K562 (cell line): Measurements from ENCODE around the gene PLCB1. TPM values are rescaled to one million over a fixed set of nuclear protein-coding genes. Genes with fewer than 3 reads are reported as not detected.

Experiments used
- ATAC-seq: fragments of 200-7000 bp; cut with Tn5 transposase; 3 replicates; pipeline ENCODE4 v1.9.1; 2020; ENCODE audit warnings: moderate library complexity
- BruUV-seq: library from RNA; stranded (reverse); fragments of 400-500 nt; replicated peaks from 2 replicates; lab custom pipeline; 2021; lab: Mats Ljungman, UMichigan
- CTCF ChIA-PET: fragments of 300-600 bp; formaldehyde crosslinking; extraction: SDS; loops from one replicate; lab custom pipeline; 2021; ENCODE audit warnings: low intra/inter-chr PET ratio; lab: Yijun Ruan, JAX
- POLR2A ChIA-PET: fragments of 300-600, 350-650 bp; sonication (Branson Sonifier 250); formaldehyde crosslinking; extraction: SDS; loops from one replicate; lab custom pipeline; 2021; ENCODE audit warnings: antibody characterized with exemption, inconsistent platforms; lab: Yijun Ruan, JAX
- DNase-seq, 4 experiments: peaks; one replicate each; pipeline versions ENCODE4 v3.0.0 to v3.0.0-alpha.2; 2011 to 2018; ENCODE audit warnings: low spot score in 3 of 4, mixed read lengths in 3 of 4; ENCODE audit errors: extremely low read depth in 1 of 4
- FAIRE-seq: peaks from 2 replicates; lab custom pipeline; 2011; peaks lifted over from hg19 to GRCh38; lab: Jason Lieb, UNC
- H2AFZ ChIP-seq: 2 replicates; pipeline ENCODE4 v1.6.0; 2011; ENCODE audit warnings: low read depth, low read length, control low read depth, inconsistent platforms
- H3K27ac ChIP-seq: fragments of 200-600 bp; 3 replicates; pipeline ENCODE4 v1.8.0; 2011; ENCODE audit warnings: low read depth, mild to moderate bottlenecking, control low read depth, inconsistent platforms, low read length, moderate library complexity, mixed read lengths; ENCODE audit errors: extremely low read depth
- H3K27me3 ChIP-seq, 2 experiments: fragments of 300-600 bp in 1 of 2; 2 replicates in 1 of 2; 3 replicates in 1 of 2; pipeline versions ENCODE4 v1.6.0 to v1.8.0; 2011; ENCODE audit warnings: inconsistent platforms in 2 of 2, low read length in 2 of 2, mild to moderate bottlenecking in 1 of 2, mixed read lengths in 1 of 2, moderate library complexity in 1 of 2; ENCODE audit not compliant: control insufficient read depth in 2 of 2, insufficient read depth in 2 of 2
- H3K36me3 ChIP-seq: fragments of 300-600 bp; 3 replicates; pipeline ENCODE4 v1.8.0; 2011; ENCODE audit warnings: mild to moderate bottlenecking, low read length, inconsistent platforms; ENCODE audit not compliant: control insufficient read depth, insufficient read depth
- H3K4me1 ChIP-seq, 2 experiments: fragments of 200-600 bp in 1 of 2; replicated peaks in 1 of 2; 2 replicates in 1 of 2; 3 replicates in 1 of 2; pipeline versions ENCODE4 v1.5.1 to v1.8.0; 2011; ENCODE audit warnings: inconsistent platforms in 2 of 2, low read length in 2 of 2, mild to moderate bottlenecking in 1 of 2, mixed read lengths in 1 of 2, moderate library complexity in 1 of 2; ENCODE audit not compliant: control insufficient read depth in 2 of 2, insufficient read depth in 2 of 2
- H3K4me2 ChIP-seq: 2 replicates; pipeline ENCODE4 v1.6.1; 2011; ENCODE audit warnings: low read length, control low read depth, inconsistent platforms, mixed read lengths; ENCODE audit not compliant: insufficient read depth
- H3K4me3 ChIP-seq: fragments of 200-600 bp; sonication (generic), shearing (Covaris generic); 2 replicates; pipeline ENCODE4 v1.5.1; 2016; ENCODE audit warnings: control low read depth, inconsistent platforms
- H3K79me2 ChIP-seq: fragments of 200-600 bp; 3 replicates; pipeline ENCODE4 v1.8.0; 2011; ENCODE audit warnings: low read length, inconsistent platforms; ENCODE audit not compliant: control insufficient read depth, insufficient read depth
- H3K9ac ChIP-seq, 2 experiments: 2 replicates each; pipeline versions ENCODE4 v1.6.0 to v1.6.1; 2011; ENCODE audit warnings: low read depth in 2 of 2, low read length in 2 of 2, control low read depth in 1 of 2, inconsistent platforms in 1 of 2, mild to moderate bottlenecking in 1 of 2, mixed read lengths in 1 of 2; ENCODE audit not compliant: insufficient read depth in 1 of 2
- H3K9me1 ChIP-seq: one replicate; pipeline ENCODE4 v1.6.0; 2011; ENCODE audit warnings: inconsistent platforms, mild to moderate bottlenecking, low read length, moderate library complexity; ENCODE audit not compliant: control insufficient read depth, insufficient read depth
- H3K9me3 ChIP-seq: replicated peaks from 2 replicates; pipeline ENCODE4 v1.5.1; 2011; ENCODE audit warnings: low read depth, low read length, inconsistent platforms; ENCODE audit not compliant: control insufficient read depth, insufficient read depth
- H4K20me1 ChIP-seq: replicated peaks from 2 replicates; pipeline ENCODE4 v1.6.1; 2011; ENCODE audit warnings: low read length, inconsistent platforms, mixed read lengths; ENCODE audit not compliant: control insufficient read depth, insufficient read depth
- DDX20 ChIP-seq: fragments of 450-650 bp; IDR thresholded peaks from 2 replicates; pipeline ENCODE4 v1.6.1; 2016; ENCODE audit warnings: missing genetic modification characterization, low read depth, mild to moderate bottlenecking, missing compliant biosample characterization, moderate library complexity
- EP300 ChIP-seq: IDR thresholded peaks from 2 replicates; pipeline ENCODE4 v1.6.1; 2012; ENCODE audit warnings: low read length, improper control_type of control experiment
- HNRNPLL ChIP-seq: fragments of 200-400 bp; formaldehyde crosslinking; IDR thresholded peaks from 2 replicates; pipeline ENCODE4 v1.6.1; 2017; ENCODE audit warnings: low read length, low read depth, mild to moderate bottlenecking; ENCODE audit not compliant: poor library complexity, severe bottlenecking
- NR2C1 ChIP-seq, 2 experiments: fragments of 450-650 bp; IDR thresholded peaks; 2 replicates each; pipeline ENCODE4 v1.6.1; 2017; ENCODE audit warnings: mild to moderate bottlenecking in 2 of 2, antibody characterized with exemption in 1 of 2, inconsistent platforms in 1 of 2, missing compliant biosample characterization in 1 of 2, missing genetic modification characterization in 1 of 2
- SETDB1 ChIP-seq: IDR thresholded peaks from one replicate; pipeline ENCODE4 v1.6.1; 2012; ENCODE audit warnings: low read length, control low read depth, inconsistent platforms
- TRIM28 ChIP-seq: fragments of 450-650 bp; IDR thresholded peaks from 2 replicates; pipeline ENCODE4 v1.6.1; 2017
- UBTF ChIP-seq, 2 experiments: IDR thresholded peaks; 2 replicates each; pipeline ENCODE4 v1.6.1; 2012; ENCODE audit warnings: improper control_type of control experiment in 2 of 2, low read depth in 2 of 2, low read length in 2 of 2, borderline replicate concordance in 1 of 2
- VEZF1 ChIP-seq: fragments of 200-800 bp; sonication (Bioruptor generic); IDR thresholded peaks from 2 replicates; pipeline ENCODE4 v1.6.1; 2017; ENCODE audit warnings: missing genetic modification characterization, missing compliant biosample characterization
- ZC3H11A ChIP-seq: IDR thresholded peaks from 2 replicates; pipeline ENCODE4 v1.6.1; 2012; ENCODE audit warnings: low read depth, low read length, improper control_type of control experiment
- ZNF174 ChIP-seq: fragments of 250-450 bp; sonication (Bioruptor Pico); IDR thresholded peaks from 2 replicates; pipeline ENCODE4 v1.4.0; 2020; ENCODE audit warnings: mild to moderate bottlenecking
- ZSCAN32 ChIP-seq: fragments of 450-650 bp; formaldehyde crosslinking; IDR thresholded peaks from 2 replicates; pipeline ENCODE4 v1.4.0; 2020; ENCODE audit warnings: mild to moderate bottlenecking, moderate library complexity
- WGBS: fragments of 100-300 bp; shearing (Covaris generic); methylation state at CpG from one replicate; pipeline ENCODE4 v1.1.6; 2016; ENCODE audit warnings: low coverage, mixed read lengths; ENCODE audit not compliant: insufficient coverage; ENCODE audit errors: missing lambda C conversion rate; 5-methylcytosine and 5-hydroxymethylcytosine counted together
- in situ Hi-C: fragments of 300-500 bp; cut with MboI; formaldehyde crosslinking; loops from 4 replicates; pipeline ENCODE4 v1.15.0; 2018; ENCODE audit warnings: inconsistent platforms, mixed read lengths
- intact Hi-C: fragments of 100-400 bp; cut with micrococcal nuclease; formaldehyde crosslinking; loops from 2 replicates; pipeline ENCODE4 v1.14.2; 2022
- polyA plus RNA-seq, 8 experiments: library from polyadenylated mRNA; depleted of rRNA in 4 of 8; stranded (reverse) in 5 of 8; unstranded in 3 of 8; fragments of >200 nt; fragmentation: Nextera tagmentation in 2 of 8; fragmentation: Illumina TruSeq in 1 of 8; extraction: Ambion mirVana in 2 of 8; extraction: Trizol in 1 of 8; gene quantifications; 2 replicates each; pipeline versions ENCODE4 v1.2.1 to v1.2.3, GENCODE V29; 2011 to 2014; ENCODE audit warnings: inconsistent platforms in 1 of 8, missing spikeins in 1 of 8
- total RNA-seq, 7 experiments: library from RNA; depleted of rRNA in 6 of 7; stranded (reverse); fragments of >200 nt in 6 of 7; fragmentation: Illumina TruSeq in 2 of 7; extraction: Trizol in 2 of 7; gene quantifications; 2 replicates each; pipeline versions ENCODE4 v1.2.1 to v1.2.3, GENCODE V29; 2011 to 2021; ENCODE audit warnings: low replicate concordance in 1 of 7

The PLCB1 gene
- total and polyA plus RNA-seq, 9 of the 15 experiments (the other 6 are each of a cell fraction or from before 2014, with no cell fraction given) = 0.34 to 3.1 (median 1.3) TPM

GRCh38 chr20:8127553-8128255 is 4.4 kb upstream of the PLCB1 start (continued):
- TF ChIP-seq EP300 (no peak), ZNF174 (no peak)
- TF ChIP-seq, all 486 proteins: peak for 0

- no peak overlapping the region for H3K4me3 ChIP-seq
- H3K4me2 ChIP-seq = no peak overlapping the region
- H3K9ac ChIP-seq = no peak overlapping the region
- H4K20me1 ChIP-seq = no peaks in the 10 kb centered on the region
- H3K9me3 ChIP-seq = no peaks in the 10 kb centered on the region
- no peaks in the 10 kb centered on the region for H3K36me3 ChIP-seq
- intact Hi-C loops = no loop called here
- whole genome bisulfite sequencing = 4% methylated on average over 3 of the region's 5 CpGs
- H3K9me1 ChIP-seq = no peaks in the 10 kb centered on the region
- no peak overlapping the region for H2AFZ ChIP-seq
- no peaks in the 10 kb centered on the region for H3K27me3 ChIP-seq
- no peaks in the 10 kb centered on the region for H3K79me2 ChIP-seq
- ATAC-seq (no peak), FAIRE-seq (no peak), DNase-seq (no peak)
- POLR2A ChIA-PET = no interaction called here
- 0 out of 5 replicates have a peak, but pooled peaks cover 0 to 4% of the 10 kb centered on the region in 2 experiments for H3K4me1 ChIP-seq
- in situ Hi-C loops = no loop called here
- no peak overlapping the region for H3K27ac ChIP-seq
- CTCF ChIA-PET = no interaction called here
- no TSS peak for BruUV-seq
- TF ChIP-seq DDX20 (tag) (no peak), ZC3H11A (no peak), ZSCAN32 (CRISPR knock-in tag) (no peak), HNRNPLL (no peak), SETDB1 (no peak), NR2C1 (IDR thresholded peaks at IDR 0.05) (no peak), NR2C1 (tag; IDR thresholded peaks at IDR 0.05) (no peak), TRIM28 (no peak), UBTF (IDR thresholded peaks at IDR 0.05; ENCODE audit: borderline replicate concordance in 1 of 2, low read depth in 2 of 2, low read length in 2 of 2) (no peak), VEZF1 (CRISPR knock-in tag) (no peak)
Observed at GRCh38 chr20:8128291-8129060, 3.6 kb upstream of the PLCB1 start.
